AG10803 (cell line): ENCODE results near the gene SH3PXD2A.
A peak's percentile ranks its signal among the peaks of the same experiment; 100 is the strongest.

Source experiments
- DNase-seq: peaks from one replicate; pipeline ENCODE4 v3.0.0; 2010; ENCODE audit warnings: low read depth
- H3K4me3 ChIP-seq: 2 replicates; pipeline ENCODE4 v1.5.1; 2011; ENCODE audit warnings: mild to moderate bottlenecking, low read length, control low read depth
- CTCF ChIP-seq: conservative IDR thresholded peaks from 2 replicates; pipeline ENCODE4 v1.5.1; 2011; ENCODE audit warnings: mild to moderate bottlenecking, low read length, control low read depth, inconsistent platforms

Gene SH3PXD2A

DNA sequence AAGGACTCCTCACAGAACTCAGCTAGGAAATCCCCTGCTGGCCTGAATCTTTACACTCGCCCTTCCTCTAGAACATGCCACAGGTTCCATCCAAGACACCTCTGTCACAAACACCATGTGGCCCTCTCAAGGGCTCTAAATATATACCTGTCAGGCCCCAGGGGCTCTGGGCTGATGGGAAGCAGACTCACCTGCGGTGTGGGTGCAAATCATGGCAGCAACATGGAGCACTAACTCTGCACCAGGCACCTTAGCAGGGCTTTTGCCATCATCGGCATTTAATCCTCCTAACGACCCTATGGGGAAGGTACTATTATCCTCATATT is 17.3 kb downstream of the SH3PXD2A start:
- no peak for TF ChIP-seq CTCF
- DNase-seq = no peak
- H3K4me3 ChIP-seq = no peak overlapping the region

DNA sequence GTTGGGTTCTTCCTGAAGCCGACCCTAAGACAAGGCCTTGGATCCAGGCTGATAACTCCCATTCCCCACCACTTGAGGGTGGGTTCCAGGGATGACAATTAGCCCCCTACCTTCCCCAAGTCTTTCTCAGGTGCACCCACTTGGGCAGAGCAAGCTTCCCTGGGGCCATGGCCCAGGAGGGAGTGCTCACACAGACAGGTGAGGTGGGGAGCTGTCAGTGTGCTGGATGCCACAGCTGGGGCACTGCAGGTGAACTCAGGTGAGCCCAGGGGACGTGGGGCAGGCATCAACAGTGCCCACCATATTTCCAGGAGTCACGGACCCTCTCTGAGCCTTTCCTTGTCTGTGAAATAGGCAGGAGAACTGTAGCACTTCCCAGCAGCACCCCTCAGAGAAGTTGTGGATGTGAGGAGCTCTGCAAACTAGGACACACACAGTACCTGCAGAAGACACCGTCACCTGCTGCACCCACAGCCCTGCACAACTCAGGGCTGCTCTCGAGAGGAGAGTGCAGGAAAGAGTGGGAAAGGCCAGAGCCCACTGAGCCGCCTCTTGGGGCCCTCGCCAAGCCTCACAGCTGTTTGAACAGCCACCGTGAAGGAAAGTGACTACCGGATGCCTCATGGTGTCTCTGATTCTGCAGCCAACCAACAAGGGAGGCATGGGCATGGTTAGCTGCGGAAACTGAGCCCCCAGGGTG is 17.9 kb downstream of the SH3PXD2A start:
- TF ChIP-seq CTCF = no peak
- no peak overlapping the region for H3K4me3 ChIP-seq
- DNase-seq = no peak

DNA sequence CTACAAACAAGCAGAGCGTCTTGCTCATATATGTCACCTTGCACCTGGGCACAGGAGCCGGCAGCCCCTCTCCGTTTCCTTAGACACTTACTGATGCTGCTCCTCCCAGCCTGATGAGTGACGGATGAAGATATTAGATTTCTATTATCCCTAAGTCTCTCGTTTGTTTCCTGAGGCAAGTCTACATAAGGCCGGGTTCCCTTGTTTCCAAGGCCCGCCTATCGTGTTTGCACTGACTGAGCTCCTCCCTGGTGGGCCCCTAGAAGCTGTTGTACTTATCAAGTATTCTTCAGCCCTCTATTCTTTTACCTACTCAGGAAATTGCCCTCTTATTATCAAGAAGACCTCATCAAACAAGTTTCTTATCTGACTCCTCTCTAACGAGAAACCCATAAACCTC is 18.5 kb downstream of the SH3PXD2A start:
- no peak overlapping the region for H3K4me3 ChIP-seq
- TF ChIP-seq CTCF = no peak
- no peak for DNase-seq

DNA sequence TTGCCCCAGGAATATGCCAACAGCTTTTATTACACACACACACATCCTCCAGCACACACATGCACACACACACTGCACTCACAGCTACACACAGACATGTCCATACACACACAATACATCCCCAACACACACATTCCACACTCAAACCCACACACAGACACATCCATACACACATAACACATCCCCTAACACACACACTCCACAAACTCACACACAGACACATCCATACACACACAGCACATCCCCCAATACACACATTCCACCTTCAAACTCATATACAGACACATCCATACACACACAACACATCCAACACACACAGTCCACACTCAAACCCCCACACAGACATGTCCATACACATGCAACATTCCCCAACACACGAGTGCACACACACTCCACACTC is 19.1 kb downstream of the SH3PXD2A start:
- H3K4me3 ChIP-seq = no peak overlapping the region
- no peak for TF ChIP-seq CTCF
- no peak for DNase-seq

DNA sequence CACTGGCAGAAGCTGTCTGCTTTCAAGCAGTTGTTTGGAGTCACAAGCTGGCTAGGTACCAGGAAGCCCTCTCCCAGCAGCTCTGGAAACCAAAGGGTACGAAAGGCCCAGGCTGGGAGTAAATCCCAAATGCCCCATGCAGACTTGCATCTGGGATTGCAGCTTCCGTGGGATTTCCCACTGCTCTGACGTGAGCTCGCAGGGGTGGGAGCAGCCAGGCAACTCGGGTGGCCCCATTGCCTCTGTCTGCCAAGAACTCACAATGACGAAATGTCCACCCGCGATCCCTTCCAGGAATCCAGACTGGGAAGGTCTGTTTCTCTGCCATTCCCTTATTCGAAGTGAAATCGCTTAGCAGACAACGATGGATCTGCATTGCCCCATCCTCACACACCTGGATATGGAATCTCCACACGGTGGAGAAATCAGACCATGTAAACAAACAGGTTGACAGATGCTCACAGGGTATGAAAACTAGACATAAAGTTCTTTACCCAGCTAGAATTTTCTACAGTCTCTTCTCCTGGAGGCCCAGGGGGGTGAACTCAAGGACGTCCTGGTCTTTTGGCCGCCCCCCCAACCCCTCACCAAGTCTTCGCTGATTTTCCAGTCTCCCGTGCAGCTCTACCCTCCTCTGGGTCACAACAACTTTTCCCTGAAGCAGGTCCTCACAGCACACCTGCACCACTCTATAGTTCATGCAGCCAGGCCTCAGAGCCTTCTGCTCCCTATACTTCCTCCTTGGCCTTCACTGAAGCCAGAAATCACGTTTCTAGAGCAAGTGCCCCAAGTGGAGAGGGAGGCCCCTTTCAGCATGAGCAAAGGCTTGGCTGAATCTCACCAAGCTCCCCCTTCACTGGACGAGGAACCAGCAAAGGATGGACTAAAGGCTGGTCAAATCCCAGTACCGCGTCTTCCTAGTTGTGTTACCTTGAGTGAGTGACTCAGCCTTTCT is 20.0 kb downstream of the SH3PXD2A start:
- H3K4me3 ChIP-seq = no peak overlapping the region
- no peak for TF ChIP-seq CTCF
- peak; percentile 86 for DNase-seq

DNA sequence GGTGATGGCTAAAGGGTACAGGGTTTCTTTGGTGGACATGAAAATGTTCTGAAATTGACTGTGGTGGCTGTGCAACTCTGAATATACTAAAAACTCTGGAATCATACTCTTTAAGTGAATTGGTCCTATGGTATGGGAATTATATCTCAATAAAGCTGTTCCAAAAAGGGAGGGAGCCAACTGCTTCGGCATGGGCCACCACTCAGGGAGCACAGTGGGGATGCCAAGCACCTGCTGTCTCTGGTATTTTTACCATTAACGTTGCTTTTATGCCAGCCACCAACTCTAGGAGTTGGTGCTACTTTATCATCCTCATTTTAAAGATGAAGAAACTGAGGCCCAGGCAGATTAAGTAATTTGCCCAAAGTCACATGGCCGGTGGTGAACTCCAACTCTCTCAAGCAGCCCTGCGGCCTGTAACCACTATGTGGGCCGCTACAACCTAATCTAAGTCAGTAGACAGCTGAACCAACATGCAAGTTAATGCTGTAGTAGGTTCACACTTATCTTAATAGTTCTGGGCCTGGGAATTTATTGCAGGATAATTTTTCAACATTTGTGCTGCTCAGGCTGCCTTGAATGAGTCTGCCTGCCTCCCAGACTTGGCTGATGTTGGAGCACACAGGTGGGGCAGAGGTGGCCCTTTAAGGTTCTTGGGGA is 20.8 kb downstream of the SH3PXD2A start:
- no peak for TF ChIP-seq CTCF
- H3K4me3 ChIP-seq = no peak overlapping the region
- DNase-seq = no peak
